NCI-H345 (cell line): Measurements from ENCODE around the gene INPP4A.

ENCODE experiments used
- DNase-seq: peaks from one replicate; lab custom pipeline; 2025; lab: John Stamatoyannopoulos, UW

The INPP4A gene

GRCh38 chr2:98476192-98476868 lies 31.7 kb downstream of the INPP4A start:
- DNase-seq, result peak; percentile 70

DNA sequence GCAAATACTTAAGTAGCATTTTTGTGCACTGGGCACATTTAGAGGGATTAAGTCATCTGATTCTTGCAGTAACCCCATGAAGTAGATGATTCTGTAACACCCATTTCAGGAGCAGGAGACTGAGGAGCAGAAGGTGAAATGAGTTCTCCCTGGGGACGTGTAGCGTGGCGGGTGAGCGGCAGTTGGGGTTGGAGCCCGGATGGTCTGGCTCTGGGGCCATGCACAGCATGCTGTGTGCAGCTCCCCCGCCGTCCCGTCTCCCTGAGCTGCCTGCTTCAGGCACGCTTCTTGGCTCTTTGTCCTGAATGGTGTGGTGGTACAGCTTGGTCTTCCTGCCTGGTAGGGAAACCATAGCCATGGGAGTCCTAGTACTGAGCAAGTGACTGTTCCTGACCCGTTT lies 32.4 kb downstream of the INPP4A start:
- no peak for DNase-seq

DNA sequence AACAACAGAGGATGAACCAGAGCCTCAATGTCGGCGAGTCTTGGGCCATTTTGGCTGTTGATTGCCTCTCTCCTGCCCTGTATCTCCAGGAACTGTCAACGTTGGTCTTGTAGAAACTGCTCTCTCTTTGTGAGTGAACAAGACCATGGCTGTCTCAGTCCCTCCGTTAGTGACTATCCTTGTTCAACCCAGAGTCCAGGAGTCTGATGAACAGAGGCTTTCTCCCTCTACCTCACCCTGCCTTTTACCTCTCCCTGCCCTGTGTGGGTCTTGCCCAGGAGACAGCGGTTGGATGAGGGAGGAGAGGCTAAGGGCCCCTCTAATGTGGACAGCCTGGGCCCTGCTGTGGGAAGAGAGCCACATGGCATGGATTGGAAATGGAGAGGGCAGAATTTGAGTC lies 32.8 kb downstream of the INPP4A start:
- no peak for DNase-seq

DNA sequence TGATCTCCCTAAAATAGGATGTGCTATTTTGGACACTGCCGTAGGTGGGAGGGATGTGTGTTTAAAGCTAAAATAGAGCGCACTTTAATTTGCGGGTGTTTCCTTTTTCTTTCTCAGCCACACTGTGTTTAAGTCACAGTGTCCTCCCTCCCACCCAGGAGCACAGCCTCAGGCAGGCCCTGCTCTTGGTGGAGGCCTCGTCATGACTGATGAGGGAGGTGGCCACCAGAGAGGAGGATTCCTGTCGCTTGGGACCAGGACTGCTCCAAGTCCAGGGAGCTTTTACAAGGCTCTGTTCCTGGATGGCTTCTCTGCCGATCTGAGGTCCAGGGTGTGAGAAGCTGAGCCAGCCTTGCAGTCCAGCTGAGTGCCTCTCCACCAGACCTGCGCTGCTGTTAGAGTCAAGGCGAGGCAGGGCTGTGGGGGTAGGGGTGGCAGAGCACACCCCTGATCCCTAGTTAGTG lies 33.5 kb downstream of the INPP4A start:
- no peak for DNase-seq

- DNase-seq, result no peak
Measured at GRCh38 chr2:98478907-98479306, 34.2 kb downstream of the INPP4A start.

DNA sequence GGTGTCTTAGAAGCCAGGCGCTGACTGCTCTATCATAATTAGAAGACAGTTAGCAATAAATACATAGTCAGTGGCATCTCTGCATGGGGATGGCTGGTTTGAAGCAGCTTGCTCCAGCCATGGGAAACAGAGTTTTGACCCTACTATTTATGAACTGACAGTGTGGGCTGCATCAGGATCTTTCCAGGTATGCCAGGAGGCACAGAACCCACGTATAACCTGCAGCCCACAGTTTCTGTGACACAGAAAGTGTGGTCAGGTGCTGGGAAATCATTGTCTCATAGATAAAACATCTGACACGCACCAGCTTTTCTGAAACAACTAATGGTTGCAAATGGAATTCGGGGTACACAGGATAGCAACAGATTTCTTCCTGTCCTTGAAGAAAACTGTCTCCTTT lies 34.7 kb downstream of the INPP4A start:
- no peak for DNase-seq

GRCh38 chr2:98479959-98480524 lies 35.4 kb downstream of the INPP4A start:
- DNase-seq, result peak; percentile 33

GRCh38 chr2:98480598-98480997 lies 35.9 kb downstream of the INPP4A start:
- no peak for DNase-seq

DNA sequence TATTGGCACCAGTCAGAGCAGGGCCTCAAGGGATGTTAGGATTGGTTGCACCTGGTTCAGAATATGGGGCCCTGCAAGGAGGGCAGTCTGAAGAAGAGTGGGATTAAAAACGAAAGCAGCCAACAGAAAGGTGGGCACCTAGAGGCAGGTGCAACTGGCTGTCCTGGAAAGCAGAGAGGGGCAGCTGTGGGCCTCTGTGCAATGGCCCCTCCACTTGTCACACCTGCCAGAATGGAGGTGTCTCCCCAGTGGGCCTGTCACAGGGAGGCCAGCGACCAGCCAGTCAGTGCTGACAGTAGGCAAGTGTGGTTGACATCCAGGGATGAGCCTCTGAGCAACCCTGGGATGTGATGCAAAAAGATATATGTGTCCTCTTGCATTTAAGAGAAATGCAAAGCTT lies 37.7 kb downstream of the INPP4A start:
- no peak for DNase-seq

DNA sequence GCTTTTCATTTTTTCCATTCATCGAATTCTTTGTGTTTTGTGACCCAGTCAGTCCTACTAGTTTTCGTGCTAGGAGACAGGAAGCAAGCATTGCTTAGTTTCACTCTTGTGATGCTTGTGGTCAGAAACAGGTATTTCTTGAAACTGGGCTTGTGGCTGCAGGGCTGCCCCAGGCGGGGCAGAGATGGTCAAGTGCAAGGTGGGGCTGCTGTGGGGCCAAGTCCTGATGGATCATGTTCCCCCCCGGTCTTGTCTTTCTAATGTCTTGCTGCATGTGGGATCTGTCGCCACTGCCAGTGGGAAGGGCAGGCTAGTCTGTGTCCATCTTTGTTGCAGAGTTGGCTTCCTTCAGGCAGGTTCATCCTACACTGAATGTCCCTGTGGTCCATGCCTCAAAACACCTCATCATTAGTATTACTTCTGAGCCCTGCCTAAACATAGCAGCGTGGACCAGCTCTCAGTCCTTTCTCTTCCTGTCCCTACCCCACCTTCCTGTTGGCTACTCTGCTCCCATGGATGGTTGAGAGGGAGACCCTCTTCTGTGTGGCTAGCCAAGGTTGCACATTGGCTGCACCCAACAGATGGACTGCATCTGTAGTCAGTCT lies 38.7 kb downstream of the INPP4A start:
- DNase-seq, result no peak

DNA sequence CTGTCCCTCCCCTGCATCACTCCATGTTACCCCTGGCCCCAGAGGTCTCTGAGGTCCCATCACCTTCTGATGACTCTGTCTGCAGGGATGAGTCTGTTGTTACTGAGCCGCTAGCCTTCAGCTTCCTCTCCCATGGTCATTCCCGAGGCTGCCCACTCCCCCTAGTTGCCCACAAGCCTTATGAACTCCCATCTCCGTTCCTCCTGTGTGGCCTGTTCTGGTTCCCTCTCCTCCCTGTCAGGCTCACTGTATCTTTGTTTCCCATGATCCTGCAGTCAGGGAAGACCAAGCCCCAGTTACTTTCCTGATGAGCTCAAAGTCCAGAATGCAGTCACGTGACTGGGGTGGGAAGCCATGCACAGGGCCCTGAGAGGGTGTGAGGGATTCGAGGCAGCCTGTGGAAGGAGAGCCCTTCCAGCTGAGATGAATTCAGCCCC lies 39.5 kb downstream of the INPP4A start:
- DNase-seq, result no peak

- no peak for DNase-seq
Measured at GRCh38 chr2:98484652-98485452, 40.2 kb downstream of the INPP4A start.

- DNase-seq, result no peak
Measured at GRCh38 chr2:98485453-98485755, 40.7 kb downstream of the INPP4A start.

- DNase-seq, result no peak
Measured at GRCh38 chr2:98486374-98486981, 41.8 kb downstream of the INPP4A start.

DNA sequence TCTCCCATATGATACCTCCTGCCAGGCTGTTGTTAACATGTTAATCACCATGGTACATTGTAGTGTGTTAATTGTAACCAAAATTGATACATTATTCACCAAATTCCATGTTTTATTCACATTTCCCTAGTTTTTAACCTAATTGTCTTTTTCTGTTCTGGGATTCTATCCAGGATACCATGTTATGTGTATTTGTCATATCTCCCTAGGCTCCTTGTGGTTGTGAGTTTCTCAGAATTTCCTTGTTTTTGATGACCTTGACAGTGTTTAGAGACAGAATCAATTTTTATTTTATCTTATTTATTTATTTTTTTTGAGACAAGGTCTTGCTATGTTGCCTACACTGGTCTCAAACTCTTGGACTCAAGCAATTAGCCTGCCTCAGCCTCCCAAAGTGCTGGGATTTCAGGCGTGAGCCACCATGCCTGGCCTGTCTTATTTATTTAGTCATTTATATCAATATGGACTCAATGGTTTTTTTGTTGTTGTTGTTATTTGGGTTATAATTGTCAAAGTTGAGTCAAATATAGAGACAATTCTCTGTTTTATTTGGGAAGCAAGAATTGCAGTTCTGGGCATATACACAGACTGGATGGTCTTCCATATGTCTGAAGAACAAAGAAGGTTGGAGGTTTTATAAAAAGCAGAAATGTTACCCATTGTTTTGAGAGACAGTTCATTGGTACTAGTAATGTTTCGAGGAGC lies 42.6 kb downstream of the INPP4A start:
- DNase-seq, result no peak

DNA sequence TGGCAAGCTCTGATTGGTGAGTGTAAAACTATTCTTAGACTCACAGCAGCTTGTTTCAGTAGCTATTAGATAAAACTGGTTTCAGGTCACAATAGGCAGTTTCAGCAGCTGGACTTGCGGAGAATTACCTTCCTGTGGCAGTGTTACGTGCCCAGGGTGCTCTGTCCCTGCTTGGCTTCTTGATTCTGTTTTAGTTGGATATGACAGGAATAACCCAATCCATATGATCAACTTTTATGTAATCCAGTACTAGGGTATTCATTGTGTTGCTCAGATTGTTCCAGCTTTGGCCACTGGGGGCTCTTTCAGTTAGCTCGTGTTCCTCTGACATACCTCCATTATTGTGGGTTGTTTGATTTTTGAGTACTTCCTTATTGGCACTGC lies 43.1 kb downstream of the INPP4A start:
- DNase-seq, result no peak

GRCh38 chr2:98488252-98488651 lies 43.6 kb downstream of the INPP4A start:
- no peak for DNase-seq

DNA sequence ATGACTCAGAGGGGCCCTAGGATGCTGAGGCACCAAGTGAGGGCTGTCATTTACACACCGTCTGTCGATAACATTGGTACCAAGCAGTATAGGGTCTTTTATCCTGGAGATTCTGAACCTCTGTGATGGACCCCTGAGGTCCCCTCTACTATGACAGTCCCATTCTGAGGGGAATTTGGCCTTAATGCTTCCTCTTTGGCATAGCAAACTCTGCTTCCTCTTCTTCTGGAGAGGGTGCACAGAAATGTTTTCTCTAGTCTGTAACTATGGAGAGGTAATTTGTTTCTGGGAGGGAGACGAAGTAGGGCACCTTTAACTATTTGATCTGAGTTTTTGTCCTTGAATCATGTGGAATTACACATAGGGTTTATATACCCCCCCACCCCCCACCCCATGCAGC lies 44.8 kb downstream of the INPP4A start:
- no peak for DNase-seq

GRCh38 chr2:98489971-98490962 lies 45.6 kb downstream of the INPP4A start:
- no peak for DNase-seq

DNA sequence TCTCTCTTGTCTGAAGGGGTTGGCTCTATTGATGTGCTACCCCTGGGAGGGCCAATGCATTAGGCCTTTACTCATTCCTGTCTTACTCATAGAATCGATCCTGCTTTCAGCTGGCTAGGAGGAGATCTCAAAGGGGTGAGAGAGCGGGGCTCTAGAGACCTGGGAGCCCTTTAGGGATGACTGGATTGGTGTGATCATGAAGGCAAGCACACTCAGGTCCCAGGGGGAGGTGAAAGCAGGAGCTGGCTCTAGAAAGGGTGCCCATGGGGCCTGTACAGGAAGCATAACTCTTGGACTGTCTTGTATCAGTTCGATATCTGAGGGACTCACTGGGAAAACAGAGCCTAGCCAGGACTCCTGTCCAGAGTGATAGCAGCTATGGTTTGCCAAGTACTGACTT lies 47.8 kb downstream of the INPP4A start:
- DNase-seq, result no peak

GRCh38 chr2:98494699-98495098 lies 50.0 kb downstream of the INPP4A start:
- no peak for DNase-seq
